HepG2 (cell line): ENCODE results near the gene ADAM8. TPM values are rescaled to one million over a fixed set of nuclear protein-coding genes. Genes with fewer than 3 reads are reported as not detected.

Source experiments
- ATF6 ChIP-seq: sonication (generic); formaldehyde crosslinking; conservative IDR thresholded peaks from 2 replicates; pipeline ENCODE4 v1.4.0; 2020; ENCODE audit warnings: missing genetic modification reagents
- BRCA1 ChIP-seq: sonication (generic); formaldehyde crosslinking; IDR thresholded peaks from 2 replicates; pipeline ENCODE4 v1.4.0; 2020; ENCODE audit warnings: missing genetic modification reagents
- CCAR2 ChIP-seq: fragments of 200-400 bp; formaldehyde crosslinking; optimal IDR thresholded peaks from 2 replicates; pipeline ENCODE3; 2018; ENCODE audit warnings: low read depth, mild to moderate bottlenecking, low read length, moderate library complexity
- CREM ChIP-seq, 2 experiments: sonication (generic) in 1 of 2; formaldehyde crosslinking in 1 of 2; IDR thresholded peaks; 2 replicates each; pipeline versions ENCODE4 v1.4.0 to v1.6.1; 2016 to 2020; ENCODE audit warnings: antibody characterized with exemption in 1 of 2, mild to moderate bottlenecking in 1 of 2, missing genetic modification reagents in 1 of 2
- FOXC1 ChIP-seq: sonication (generic); formaldehyde crosslinking; IDR thresholded peaks from 2 replicates; pipeline ENCODE4 v1.8.0; 2022; ENCODE audit warnings: mild to moderate bottlenecking, missing genetic modification reagents, borderline replicate concordance
- HNRNPLL ChIP-seq: fragments of 200-400 bp; formaldehyde crosslinking; IDR thresholded peaks from 2 replicates; pipeline ENCODE4 v1.6.1; 2017; ENCODE audit warnings: mild to moderate bottlenecking, low read depth, low read length; ENCODE audit not compliant: poor library complexity, severe bottlenecking
- HOXA5 ChIP-seq: sonication (generic); formaldehyde crosslinking; IDR thresholded peaks from 2 replicates; pipeline ENCODE4 v1.4.0; 2020; ENCODE audit warnings: missing genetic modification reagents
- JUND ChIP-seq: sonication (generic); formaldehyde crosslinking; IDR thresholded peaks from 2 replicates; pipeline ENCODE4 v1.8.0; 2022; ENCODE audit warnings: mild to moderate bottlenecking, missing genetic modification reagents
- NFE2L1 ChIP-seq: sonication (generic); formaldehyde crosslinking; IDR thresholded peaks from 2 replicates; pipeline ENCODE4 v1.4.0; 2020; ENCODE audit warnings: missing genetic modification reagents, mild to moderate bottlenecking, borderline replicate concordance
- NONO ChIP-seq, 2 experiments: fragments of 450-650 bp in 1 of 2; sonication (generic) in 1 of 2; formaldehyde crosslinking in 1 of 2; IDR thresholded peaks in 1 of 2; conservative IDR thresholded peaks in 1 of 2; 2 replicates each; pipeline versions ENCODE4 v1.6.1 to v1.8.0; 2017 to 2022; ENCODE audit warnings: mild to moderate bottlenecking in 1 of 2, missing genetic modification reagents in 1 of 2, moderate library complexity in 1 of 2
- POLR2G ChIP-seq: fragments of 200-400 bp; formaldehyde crosslinking; IDR thresholded peaks from 2 replicates; pipeline ENCODE4 v1.6.1; 2018; ENCODE audit warnings: mild to moderate bottlenecking, low read depth, low read length, moderate library complexity
- PREB ChIP-seq: sonication (generic); formaldehyde crosslinking; IDR thresholded peaks from 2 replicates; pipeline ENCODE4 v1.4.0; 2020; ENCODE audit warnings: missing genetic modification reagents
- RBFOX2 ChIP-seq: fragments of 200-400 bp; formaldehyde crosslinking; IDR thresholded peaks from 2 replicates; pipeline ENCODE4 v1.6.1; 2017; ENCODE audit warnings: low read depth, mild to moderate bottlenecking, low read length
- THAP11 ChIP-seq: IDR thresholded peaks from 2 replicates; pipeline ENCODE4 v1.6.1; 2016; ENCODE audit warnings: missing biosample characterization, missing genetic modification reagents
- TOPORS ChIP-seq: sonication (generic); formaldehyde crosslinking; IDR thresholded peaks from 2 replicates; pipeline ENCODE4 v1.8.0; 2023; ENCODE audit warnings: mild to moderate bottlenecking, missing genetic modification reagents
- ZNF101 ChIP-seq: sonication (generic); formaldehyde crosslinking; IDR thresholded peaks from 2 replicates; pipeline ENCODE4 v1.4.0; 2020; ENCODE audit warnings: mild to moderate bottlenecking, low read depth, missing genetic modification reagents, borderline replicate concordance
- ZNF143 ChIP-seq: sonication (generic); formaldehyde crosslinking; IDR thresholded peaks from 2 replicates; pipeline ENCODE4 v1.4.0; 2020; ENCODE audit warnings: missing genetic modification reagents
- ZNF274 ChIP-seq: sonication (generic); formaldehyde crosslinking; IDR thresholded peaks from 2 replicates; pipeline ENCODE4 v1.5.1; 2020; ENCODE audit warnings: mild to moderate bottlenecking, missing genetic modification reagents
- ZNF335 ChIP-seq: sonication (generic); formaldehyde crosslinking; IDR thresholded peaks from 2 replicates; pipeline ENCODE4 v1.4.0; 2020; ENCODE audit warnings: missing genetic modification reagents
- ZNF7 ChIP-seq: IDR thresholded peaks from 2 replicates; pipeline ENCODE4 v1.6.1; 2016; ENCODE audit warnings: missing biosample characterization, missing genetic modification reagents
- polyA plus RNA-seq, 8 experiments: library from polyadenylated mRNA; depleted of rRNA in 3 of 8; stranded (reverse) in 7 of 8; unstranded in 1 of 8; fragments of >200 nt; fragmentation: Illumina TruSeq in 4 of 8; extraction: Trizol in 4 of 8; gene quantifications; 2 replicates each; pipeline versions ENCODE4 v1.2.1 to v1.2.3, GENCODE V29; 2011 to 2016; ENCODE audit warnings: low read depth in 4 of 8, missing spikeins in 1 of 8, mixed read lengths in 1 of 8; ENCODE audit not compliant: insufficient read depth in 1 of 8
- total RNA-seq, 5 experiments: library from RNA; depleted of rRNA; stranded (reverse); fragments of >200 nt; fragmentation: Illumina TruSeq; extraction: Trizol; gene quantifications; 2 replicates each; pipeline ENCODE4 v1.2.3, GENCODE V29; 2016; ENCODE audit warnings: low read depth in 1 of 5
- TF ChIP-seq, protein P1 (sequence below): sonication (generic); formaldehyde crosslinking; IDR thresholded peaks from 2 replicates; pipeline ENCODE4 v1.5.1; 2020; ENCODE audit warnings: missing genetic modification reagents, mild to moderate bottlenecking, borderline replicate concordance
- TF ChIP-seq, protein P2 (sequence below): sonication (generic); formaldehyde crosslinking; IDR thresholded peaks from 2 replicates; pipeline ENCODE4 v1.5.0; 2020; ENCODE audit warnings: mild to moderate bottlenecking, missing genetic modification reagents, borderline replicate concordance

Gene ADAM8
- total and polyA plus RNA-seq, 2 of the 13 experiments (the other 11 are each of a cell fraction or from before 2014, with no cell fraction given): 0.24 to 0.93 TPM

GRCh38 chr10:133308421-133309099 is 31.9 kb upstream of the ADAM8 start, which contains the start of the genes TUBGCP2 and ZNF511 (continued):
- TF ChIP-seq NONO (IDR thresholded peaks at IDR 0.05): no peak
- peak; percentile 48; the same call in 1 of the 2 replicates for TF ChIP-seq NONO (CRISPR knock-in tag; conservative IDR thresholded peaks at IDR 0.05)
- no peak for TF ChIP-seq ZNF143 (CRISPR knock-in tag)
- TF ChIP-seq BRCA1: 0 out of 2 replicates have a peak, but pooled peaks have one; percentile 62
- TF ChIP-seq HOXA5 (CRISPR knock-in tag): no peak
- TF ChIP-seq CREM (IDR thresholded peaks at IDR 0.05): no peak
- TF ChIP-seq CREM (CRISPR knock-in tag; IDR thresholded peaks at IDR 0.05): no peak
- no peak; the same call in 1 of the 2 replicates for TF ChIP-seq TOPORS (CRISPR knock-in tag)
- no peak; the same call in 1 of the 2 replicates for TF ChIP-seq FOXC1 (CRISPR knock-in tag)
- no peak for TF ChIP-seq ATF6
- TF ChIP-seq, protein P1, sequence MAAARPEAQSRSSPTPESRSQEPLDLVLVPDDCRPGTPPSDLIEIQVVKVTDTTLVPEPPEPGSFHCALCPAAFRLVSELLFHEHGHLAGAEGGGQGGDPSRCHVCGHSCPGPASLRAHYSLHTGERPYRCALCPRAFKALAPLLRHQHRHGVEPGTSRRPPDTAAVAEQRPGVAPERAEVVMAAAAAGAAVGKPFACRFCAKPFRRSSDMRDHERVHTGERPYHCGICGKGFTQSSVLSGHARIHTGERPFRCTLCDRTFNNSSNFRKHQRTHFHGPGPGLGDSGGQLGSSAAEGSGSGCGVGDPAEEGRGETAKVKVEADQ (CRISPR knock-in tag): peak; percentile 74; the same call in 1 of the 2 replicates
- peak; percentile 77; the same call in 1 of the 2 replicates for TF ChIP-seq JUND (CRISPR knock-in tag)
- TF ChIP-seq POLR2G: peak; percentile 77
- TF ChIP-seq, protein P2, sequence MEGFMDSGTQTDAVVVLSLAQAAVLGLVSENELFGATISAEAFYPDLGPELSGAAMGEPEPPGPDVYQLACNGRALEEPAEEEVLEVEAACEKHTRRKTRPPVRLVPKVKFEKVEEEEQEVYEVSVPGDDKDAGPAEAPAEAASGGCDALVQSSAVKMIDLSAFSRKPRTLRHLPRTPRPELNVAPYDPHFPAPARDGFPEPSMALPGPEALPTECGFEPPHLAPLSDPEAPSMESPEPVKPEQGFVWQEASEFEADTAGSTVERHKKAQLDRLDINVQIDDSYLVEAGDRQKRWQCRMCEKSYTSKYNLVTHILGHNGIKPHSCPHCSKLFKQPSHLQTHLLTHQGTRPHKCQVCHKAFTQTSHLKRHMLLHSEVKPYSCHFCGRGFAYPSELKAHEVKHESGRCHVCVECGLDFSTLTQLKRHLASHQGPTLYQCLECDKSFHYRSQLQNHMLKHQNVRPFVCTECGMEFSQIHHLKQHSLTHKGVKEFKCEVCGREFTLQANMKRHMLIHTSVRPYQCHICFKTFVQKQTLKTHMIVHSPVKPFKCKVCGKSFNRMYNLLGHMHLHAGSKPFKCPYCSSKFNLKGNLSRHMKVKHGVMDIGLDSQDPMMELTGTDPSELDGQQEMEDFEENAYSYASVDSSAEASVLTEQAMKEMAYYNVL (CRISPR knock-in tag): no peak
- peak; percentile 27 for TF ChIP-seq HNRNPLL
- TF ChIP-seq ZNF335: no peak
- peak; percentile 86 for TF ChIP-seq THAP11 (CRISPR knock-in tag)
- peak; percentile 94 for TF ChIP-seq RBFOX2
- no peak for TF ChIP-seq PREB
- peak; percentile 50; the same call in 1 of the 2 replicates for TF ChIP-seq ZNF274 (CRISPR knock-in tag)
- no peak for TF ChIP-seq ZNF101 (CRISPR knock-in tag)
- TF ChIP-seq NFE2L1 (CRISPR knock-in tag): no peak
- no peak for TF ChIP-seq ZNF7 (CRISPR knock-in tag)
- no peak for TF ChIP-seq CCAR2
